ENCODE results near the gene GOLGA8N.

DNA sequence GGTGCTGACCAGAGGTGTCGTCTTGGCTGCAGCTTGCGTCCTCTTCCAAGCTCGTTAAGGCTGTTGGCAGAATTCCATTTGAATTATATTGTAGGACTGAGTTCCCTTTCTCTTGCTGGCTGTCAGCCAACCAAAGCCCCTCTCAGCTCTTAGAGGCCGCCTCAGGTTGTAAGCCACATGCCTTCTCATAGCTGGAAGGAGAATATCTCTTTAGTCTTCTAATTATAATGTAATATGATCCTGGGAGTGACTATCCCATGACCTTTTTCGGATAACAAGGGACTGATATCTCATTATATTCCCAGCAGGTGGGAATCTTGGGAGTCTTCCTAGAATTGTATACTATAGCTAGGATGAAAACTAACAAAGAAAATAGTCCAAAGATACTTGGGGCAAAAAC, 53.0 kb downstream of the GOLGA8N start:
- no peak for TF ChIP-seq CTCF (IDR thresholded peaks at IDR 0.05)
- no peak for TF ChIP-seq EZH2 (IDR thresholded peaks at IDR 0.05; ENCODE audit: borderline replicate concordance, insufficient read depth, low read depth, low read length, poor library complexity, severe bottlenecking)

Measured in B cell (primary cell).